Stimulated activated CD8-positive, alpha-beta memory T cell treated with anti-CD3 and anti-CD28 coated beads, Interleukin-7, amount 100 ng/mL, for 48 hours (primary cell): Measurements from ENCODE around the gene FOXA1.

Experiments used
- DNase-seq, 2 donors: peaks; one replicate each; pipeline ENCODE4 v3.0.0-alpha.2; 2020; ENCODE audit warnings: low read depth in 1 of 2; ENCODE audit errors: extremely low read depth in 1 of 2

FOXA1 gene

DNA sequence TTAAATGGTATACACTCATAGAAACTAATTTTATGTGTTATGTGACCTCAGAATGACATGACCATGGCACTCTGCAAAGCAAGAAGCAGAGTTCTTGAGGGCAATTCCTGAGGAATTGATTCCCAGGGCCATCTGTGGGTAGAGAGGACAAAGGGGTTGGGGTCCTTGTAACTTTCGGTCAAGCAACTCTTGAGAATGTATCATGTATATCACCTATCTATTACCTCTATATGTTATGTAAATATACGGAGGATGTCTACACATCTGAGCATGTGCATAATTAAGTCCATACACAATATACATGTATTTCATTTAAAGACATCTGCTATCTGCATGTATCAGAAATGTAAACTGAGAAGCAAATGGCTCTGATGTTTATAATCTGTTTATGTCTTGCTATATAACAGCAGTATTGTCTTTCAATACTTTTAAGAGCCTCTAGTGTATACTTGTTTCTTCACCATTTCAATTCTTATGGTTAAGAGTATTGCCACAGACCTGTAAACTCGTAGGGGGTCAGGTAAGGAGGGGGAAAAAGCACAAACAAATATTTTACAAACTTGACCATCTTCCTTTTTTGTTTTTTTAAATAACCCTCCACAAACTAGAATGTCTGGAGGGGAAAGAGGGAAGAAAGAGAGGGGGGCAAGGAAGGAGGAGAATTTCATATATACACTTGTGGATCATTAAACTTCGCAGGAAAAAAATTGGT lies 4.5 kb downstream of the FOXA1 start:
- DNase-seq, result no peak

DNA sequence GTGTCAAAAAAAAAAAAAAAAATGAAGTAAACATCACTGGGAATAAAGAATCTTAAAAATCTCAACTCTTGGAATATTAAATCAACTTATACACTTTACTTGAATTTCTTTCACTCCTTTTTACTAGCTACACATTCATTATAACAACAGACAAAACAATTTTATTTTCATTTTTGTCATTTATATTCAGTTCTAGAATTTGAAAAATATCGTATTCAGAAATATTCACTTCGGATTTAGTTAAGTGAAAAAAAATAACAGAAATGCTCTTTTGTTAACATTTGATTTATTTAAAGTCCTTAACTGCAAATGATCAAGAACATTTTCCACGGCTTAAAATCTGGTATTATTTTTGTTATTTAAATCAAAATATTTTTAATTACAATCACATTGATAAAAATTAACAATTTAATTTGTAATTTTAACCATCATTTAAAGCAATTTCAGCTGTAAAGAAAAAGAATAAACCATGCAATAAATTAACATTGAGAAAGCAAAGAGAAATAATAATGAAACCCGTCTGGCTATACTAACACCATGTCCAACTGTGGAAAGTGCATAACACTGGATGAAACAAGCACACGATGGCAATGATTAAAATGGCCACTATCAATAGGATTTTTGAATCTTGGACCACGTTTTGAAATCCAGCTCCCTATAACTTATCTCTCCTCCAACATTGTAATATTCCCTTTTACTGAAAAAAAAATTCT lies 5.2 kb downstream of the FOXA1 start:
- DNase-seq, result no peak

DNA sequence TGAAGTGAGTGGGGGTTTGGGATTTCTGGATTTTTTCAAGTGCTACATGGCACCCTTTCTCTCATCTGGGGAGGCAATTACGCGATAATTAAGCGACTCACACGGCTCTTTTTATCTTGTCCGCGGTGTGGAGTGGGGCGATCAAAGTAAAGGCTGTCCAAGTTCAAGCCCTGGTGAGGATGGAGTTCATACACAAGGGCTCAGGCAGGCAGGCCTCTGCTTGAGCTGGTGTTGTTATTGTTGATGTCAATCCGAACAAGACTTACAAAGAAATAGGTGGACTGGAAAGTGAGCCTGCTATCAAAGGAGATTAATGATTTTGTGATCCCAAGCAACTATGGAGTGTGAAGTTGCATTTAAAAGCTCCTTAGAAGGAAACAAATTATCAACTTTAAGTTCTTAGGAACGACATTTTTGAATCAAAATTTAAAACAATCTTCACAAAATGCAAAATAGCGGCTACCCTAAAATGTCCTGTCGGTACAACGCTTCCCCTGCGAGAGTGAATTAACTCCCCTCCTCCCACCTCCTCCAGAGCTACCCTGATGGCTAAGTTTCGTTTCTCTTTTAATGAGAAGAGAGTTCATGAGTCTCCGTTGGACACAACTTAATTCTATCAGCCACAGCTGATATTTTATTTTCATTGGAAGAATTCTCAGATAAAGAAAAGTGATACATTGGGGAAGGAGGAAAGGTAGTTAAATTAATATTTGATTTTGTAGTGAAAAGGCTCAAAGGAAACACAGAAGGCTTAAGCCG lies 5.9 kb downstream of the FOXA1 start:
- no peak for DNase-seq

DNA sequence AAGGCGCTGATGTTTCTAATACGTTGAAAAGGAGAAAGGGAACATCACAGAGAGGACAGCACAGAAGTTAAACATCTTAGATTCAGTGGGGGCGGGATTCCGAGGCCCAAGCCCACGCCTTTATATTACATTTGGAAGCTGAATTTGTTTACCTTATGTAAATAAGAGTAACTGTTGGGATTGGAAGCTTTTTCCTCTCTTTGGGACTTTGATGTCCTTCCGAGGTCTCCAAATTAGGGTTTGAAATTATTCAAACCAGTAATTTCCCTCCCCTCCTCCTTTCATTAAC lies 6.4 kb downstream of the FOXA1 start:
- no peak for DNase-seq

DNA sequence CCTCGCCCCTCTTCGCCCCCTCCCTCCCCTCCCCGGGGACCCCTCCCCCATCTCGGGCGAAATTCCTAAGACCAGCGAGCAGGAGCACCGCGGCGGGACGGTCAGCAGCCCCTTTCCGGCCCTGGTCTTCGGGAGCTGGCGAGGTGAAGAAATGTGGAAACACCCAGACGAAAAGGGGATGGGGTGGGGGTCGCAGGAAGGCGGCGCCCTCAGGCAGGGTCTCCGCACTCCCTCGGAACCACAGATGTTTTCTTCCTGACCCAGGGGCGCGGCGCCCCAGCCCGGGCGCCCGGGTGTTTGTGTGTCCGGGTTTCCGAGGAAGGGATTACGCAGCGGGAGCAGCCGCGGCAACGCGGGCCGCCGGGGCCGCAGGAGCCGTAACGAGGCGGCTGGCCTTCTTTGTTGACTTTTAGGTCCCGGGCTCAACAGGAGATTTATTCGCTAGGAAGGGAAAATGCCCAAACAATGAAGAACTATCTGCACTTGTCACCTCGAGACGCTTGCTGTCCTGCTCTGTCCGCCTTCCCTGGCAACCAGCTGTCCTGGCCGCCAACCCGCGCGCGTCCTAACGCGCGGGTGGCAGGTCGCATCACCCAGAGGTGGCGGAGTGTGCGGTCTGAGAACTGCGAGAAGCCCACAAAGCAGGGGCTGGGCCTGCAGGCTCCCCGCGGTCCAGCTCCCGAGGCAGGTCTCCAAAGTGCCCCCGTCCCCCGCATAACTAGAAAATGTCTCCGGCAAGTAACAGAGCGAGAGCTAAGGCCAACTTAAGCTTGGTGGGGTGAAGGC lies 7.0 kb downstream of the FOXA1 start:
- DNase-seq, result no peak

DNA sequence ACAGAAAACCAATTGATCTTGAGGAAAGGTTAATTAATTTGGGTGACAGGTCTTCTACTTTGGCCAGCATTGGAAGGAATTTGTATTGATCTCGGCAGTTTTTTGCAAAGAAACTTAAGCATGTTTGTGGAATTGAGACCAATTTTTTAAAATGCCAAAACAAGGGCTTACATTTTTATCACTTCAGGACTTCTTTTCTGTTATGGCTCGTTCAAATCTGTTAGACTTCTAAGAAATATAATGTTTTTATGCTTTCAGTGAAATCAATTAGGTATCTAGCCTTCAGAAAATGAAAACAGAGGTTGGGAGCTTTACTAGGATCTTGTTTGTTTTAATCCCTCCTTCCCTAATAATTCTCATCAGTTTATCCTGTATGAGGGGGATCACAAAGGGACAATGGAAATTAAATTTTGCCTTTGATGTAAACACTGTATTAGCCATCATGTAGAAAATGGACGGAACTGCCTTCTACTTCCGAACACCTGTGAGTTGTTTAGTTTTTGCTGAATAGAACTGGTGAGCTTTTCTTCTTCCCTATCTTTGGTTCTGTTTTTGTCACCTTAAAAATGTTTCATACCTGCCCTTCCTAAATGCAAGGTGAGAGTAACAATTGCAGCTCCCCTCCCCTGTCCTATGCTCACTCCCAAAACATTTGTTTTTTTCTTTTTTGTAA lies 7.8 kb downstream of the FOXA1 start:
- no peak for DNase-seq

DNA sequence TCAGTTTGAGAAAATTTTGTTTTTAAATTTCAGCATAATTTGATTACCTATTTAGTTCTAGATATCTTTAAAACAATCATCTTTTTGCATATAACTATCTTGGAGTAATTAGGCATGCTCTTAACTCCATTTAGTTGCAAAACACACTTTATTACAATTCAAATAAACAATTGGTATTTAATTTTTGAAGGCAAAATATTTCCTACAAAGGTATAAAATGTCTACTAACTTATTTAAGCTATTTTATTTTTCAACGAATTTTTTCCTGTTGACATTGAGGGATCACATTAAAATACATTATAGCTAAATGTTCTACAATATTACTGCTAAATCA lies 8.3 kb downstream of the FOXA1 start:
- no peak for DNase-seq

DNA sequence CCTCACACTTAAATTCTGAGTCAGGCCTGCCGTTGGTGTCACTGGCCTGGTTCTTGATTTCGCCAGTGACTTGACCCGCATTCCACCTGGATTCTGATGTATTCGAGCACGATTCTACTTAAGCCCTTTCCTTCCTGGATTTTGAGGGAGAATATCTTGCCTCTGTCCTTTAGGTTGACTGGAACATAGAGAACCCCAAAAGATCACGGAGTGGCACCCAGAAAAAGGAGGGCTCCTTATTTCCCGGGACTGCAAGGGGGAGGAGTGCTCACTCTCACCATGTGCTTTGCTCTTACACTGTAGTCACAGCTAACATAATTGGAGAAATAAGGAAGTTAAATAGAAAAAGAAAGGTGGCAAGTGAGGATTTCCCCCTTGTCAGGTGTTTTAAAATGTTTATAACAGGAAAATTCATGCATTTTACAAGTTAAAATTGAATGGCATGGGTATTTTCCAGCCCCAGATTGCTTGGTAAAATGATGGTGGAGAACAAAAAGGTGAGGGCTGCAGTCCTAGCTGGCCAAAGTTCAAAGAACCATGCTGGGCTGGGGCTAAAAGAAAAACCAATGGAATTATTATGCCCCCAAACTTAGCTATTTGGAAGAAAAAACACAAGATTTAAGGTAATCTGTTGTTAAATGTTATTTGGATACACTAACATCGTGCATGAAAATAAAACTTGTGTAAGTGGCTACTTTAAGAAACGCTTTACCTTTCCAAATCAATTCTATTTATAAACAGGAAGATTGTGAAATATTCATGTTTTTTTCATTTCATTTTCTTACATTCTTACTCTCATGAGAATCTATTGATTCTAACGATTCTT lies 8.9 kb downstream of the FOXA1 start:
- no peak for DNase-seq

DNA sequence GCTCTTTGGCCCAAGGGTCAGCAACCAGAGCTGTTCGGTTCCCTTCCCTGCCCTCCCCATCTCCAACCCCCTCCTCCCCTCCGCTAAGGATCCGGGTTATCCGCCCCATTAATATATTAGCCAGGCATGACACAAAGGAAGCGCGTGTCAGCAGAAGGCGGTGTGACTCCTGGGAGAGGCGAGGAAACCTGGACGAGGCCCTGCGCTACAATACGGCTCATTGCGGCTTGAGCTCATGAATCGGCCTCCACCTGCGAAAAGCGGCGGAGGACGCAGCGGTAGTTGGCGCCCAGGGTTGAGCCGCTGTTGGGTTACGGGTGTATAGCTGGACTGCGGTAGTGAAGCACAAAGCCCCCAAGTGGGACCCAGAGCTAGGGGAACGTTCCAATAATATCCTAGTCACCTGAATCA lies 9.9 kb downstream of the FOXA1 start:
- DNase-seq, result no peak

DNA sequence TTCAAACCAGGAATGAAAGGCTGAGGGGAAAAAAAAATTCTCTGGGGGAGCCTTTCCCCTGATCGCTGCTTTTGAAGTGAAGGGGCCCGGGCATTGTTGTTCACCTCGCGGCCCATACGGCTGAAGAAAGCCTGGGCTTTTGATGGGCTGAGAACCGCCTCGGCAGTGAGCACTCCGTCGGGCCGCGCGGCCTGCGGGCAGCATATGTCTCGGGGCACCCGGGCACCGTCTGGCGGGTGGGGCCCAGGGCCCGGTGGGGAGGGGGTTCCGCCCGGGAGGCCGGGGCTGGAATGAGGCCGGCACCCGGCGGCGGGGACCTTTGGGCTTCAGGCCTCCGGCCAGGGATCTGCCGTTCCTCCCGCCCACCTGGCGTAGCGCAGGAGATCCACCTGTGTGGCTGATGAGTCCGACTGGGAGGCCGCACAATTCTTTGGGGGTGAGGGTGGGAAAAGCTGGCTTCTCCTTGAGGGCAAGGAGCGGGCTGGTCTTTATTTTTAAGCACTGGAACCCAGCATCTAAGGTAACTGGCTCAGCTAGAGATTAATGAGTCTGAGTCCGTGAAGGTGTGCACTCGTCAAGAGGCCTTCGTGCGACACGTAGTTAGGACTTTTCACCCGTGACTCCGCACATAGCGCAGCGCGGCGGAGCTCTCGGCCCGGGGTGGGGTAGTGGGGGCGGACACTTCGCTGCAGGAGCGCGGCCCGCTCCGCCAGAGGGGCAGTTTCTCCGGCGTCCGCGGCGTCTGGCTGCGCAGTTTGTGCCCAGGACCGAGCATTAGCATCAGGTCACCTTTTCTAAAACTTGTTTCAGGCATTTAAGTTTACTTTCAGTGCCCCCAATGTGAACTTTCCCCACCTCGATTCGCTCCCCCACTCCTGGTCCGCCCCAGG lies 10.6 kb downstream of the FOXA1 start:
- DNase-seq, result no peak

DNA sequence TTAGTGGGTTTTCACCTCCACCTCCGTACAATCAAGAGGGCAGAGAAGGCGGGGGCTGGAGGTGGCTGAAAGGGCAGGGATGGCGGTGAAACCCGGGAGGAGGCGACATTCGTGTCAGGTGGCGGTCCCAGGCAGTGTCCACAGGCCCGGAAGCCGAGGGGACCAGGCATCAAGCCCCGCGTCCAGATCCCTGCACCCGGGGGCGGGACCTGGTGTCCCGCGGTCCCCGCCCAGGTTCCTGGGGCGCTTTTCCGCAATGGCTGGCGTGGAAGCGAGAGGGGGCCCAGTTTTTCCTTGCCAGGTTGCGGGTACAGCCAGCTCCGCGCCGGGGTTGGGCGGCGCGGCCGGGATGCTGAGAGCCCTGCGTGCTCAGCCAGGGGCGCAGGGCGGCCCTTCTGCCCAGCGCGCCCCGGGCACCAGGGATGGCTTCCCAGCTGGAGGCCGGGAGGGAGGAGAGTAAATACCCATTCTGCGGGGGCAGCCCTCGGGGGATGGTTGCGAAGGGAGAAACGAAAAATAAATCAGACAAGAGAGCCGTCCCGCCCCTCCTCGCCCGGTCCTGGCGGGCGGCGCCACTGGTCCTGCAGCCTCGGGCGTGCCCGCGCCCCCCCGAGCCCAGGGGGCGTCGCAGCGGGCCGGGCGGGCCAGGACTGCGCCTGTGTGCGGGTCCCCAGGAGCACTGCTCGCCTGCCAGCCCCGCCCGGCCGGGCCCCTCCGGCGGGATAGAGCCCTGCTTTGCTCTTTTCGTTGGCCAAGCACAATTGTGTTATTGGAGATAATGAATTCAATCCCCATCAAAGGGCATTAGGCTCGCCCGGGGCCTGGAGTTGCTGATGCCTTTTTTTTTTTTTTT lies 11.5 kb downstream of the FOXA1 start:
- no peak for DNase-seq

DNA sequence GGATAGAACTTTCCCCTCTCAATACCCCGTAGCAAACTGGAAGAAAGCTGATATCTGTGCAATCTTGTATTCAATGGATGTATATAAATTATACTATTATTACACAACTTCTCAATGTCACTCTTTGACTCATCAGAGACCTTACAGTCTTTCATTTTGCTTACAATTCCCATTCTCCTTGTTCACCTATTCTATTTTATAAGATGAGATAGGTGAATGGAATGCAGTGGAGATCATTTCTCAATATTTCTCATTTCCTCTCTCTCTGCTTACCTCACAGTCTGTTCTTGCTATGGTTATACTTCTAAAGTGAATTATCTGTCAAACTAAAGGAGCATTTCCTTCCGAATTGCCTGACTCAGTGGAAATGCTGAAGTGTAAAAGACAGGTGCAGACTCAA lies 14.9 kb downstream of the FOXA1 start:
- no peak for DNase-seq

DNA sequence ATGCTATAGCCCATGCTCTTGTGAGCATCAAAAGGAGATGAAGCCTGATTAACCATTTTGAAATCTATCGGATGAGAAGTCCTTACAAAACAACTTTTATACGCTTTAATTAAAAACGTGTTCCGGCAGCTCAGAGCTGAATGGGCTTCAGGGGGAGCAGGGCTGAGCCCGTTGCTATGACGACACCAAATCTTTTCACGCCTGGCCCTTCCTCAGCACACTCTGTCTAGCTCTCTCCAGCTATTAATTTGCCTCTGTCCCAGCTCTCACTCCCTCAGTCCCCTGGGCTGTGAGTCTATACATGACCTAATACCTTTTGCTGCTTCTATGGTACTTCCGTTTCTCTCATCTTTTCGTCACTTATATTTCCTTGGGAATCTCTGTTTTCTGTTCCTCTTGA lies 15.8 kb downstream of the FOXA1 start:
- no peak for DNase-seq

DNA sequence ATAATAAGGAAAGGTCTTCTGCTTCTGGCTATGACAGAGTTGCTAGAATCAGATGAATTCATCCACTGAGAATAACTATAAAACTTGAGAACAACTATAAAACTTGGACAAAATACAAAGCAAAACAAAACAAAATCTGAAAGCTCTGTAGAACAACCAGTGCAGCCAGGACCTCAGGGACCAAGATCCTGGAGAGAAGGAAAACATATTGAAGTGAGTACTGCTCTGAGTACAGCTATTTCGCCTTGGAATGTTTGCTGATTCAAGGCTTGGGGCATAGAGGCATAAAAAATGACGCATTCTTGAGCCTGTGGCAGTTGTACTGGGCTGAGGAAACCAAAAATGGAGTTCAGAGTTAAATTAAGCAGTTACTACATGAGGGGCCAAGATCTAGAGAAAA lies 21.7 kb downstream of the FOXA1 start:
- DNase-seq, result no peak

DNA sequence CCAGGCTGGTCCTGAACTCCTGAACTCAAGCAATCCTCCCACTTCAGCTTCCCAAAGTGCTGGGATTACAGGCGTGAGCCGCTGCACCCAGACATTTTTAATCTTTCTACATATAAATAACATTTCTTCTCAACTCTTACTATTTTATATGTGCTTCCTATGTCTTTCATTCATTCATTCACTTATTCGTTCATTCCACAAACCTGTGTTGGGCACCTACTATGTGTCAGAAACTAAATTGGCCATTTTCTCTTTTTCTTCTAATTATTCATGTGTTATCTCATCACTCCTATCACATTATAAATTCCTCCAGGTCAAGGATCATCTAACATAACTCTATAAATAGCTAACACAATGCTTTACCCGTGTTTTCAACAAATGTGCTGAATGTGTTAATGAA lies 23.7 kb downstream of the FOXA1 start:
- DNase-seq, result no peak

DNA sequence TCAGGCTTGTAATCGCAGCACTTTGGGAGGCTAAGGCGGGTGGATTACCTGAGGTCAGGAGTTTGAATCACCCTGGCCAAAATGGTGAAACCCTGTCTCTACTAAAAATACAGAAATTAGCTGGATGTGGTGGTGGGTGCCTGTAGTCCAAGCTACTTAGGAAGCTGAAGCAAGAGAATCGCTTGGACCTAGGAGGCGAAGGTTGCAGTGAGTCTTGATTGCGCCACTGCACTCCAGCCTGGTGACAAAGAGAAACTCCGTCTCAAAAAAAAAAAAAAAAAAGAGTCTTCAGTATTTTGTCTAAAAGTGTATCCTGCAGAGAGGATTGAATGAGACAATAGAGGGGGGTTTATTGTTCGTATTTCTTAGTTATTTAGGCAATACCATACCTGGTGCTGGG lies 25.3 kb downstream of the FOXA1 start:
- DNase-seq, result no peak

DNA sequence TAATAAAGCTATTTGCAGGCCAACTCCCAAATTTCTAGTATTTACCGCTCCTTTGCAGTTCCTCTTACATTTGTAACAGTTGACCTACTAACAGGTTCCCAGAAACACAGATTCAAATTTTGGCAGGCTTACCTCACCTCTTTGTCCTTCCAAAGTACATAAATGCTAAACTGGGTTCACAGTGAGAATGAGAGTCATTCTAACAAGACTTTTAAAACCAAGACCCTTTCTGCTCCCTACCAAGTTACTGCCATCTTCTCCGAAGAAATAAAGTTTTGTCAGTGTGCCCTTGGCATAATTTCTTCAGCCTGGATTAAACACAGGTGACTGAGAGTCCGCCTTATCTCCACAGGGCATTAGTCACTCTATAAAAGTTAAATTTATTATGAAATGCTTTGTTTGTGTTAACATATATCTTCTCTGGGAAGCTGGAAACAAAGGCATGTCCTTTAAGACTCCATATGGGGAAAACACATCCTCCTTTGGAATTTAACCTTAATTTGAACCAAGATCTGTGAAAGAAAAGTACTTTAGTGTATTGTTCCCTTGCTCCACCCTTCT lies 28.2 kb downstream of the FOXA1 start:
- DNase-seq, result no peak

DNA sequence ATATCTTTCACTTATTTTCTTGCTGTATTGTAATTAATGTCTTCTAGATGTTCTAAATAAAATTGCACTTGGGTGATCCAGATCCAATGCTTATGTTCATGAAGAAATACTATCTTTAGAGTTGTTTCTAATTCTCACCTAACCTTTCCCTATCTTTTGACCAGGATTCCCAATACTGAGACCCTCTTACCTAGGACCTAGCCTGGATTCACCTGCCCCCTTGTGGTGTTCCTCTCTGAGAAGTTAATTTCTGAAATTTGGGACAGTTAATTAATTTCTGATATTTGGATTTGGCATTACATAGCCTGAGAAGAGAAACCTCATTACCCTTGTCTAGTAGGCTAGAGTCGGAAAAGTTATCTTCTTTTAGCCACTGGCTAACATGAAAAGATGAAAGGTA lies 29.5 kb downstream of the FOXA1 start:
- no peak for DNase-seq
